Medulla oblongata (tissue), 1 donor: Measurements from ENCODE around the gene MMAB.
A peak's percentile ranks its signal among the peaks of the same experiment; 100 is the strongest.

Experiments used
- DNase-seq: peaks from one replicate; pipeline ENCODE4 v3.0.0-alpha.2; 2015; ENCODE audit errors: extremely low spot score

MMAB gene

GRCh38 chr12:109559200-109559505 lies 14.2 kb downstream of the MMAB start:
- DNase-seq, result no peak

GRCh38 chr12:109558374-109559199 lies 14.7 kb downstream of the MMAB start:
- no peak for DNase-seq

GRCh38 chr12:109557805-109558204 lies 15.5 kb downstream of the MMAB start:
- no peak for DNase-seq

GRCh38 chr12:109557200-109557599 lies 16.1 kb downstream of the MMAB start:
- DNase-seq, result no peak

GRCh38 chr12:109555431-109556315 lies 17.6 kb downstream of the MMAB start:
- DNase-seq, result no peak

GRCh38 chr12:109554761-109555160 lies 18.5 kb downstream of the MMAB start:
- DNase-seq, result no peak

- no peak for DNase-seq
Measured at GRCh38 chr12:109553906-109554500, 19.3 kb downstream of the MMAB start.

GRCh38 chr12:109553483-109553882 lies 19.8 kb downstream of the MMAB start:
- DNase-seq, result no peak

GRCh38 chr12:109552971-109553370 lies 20.3 kb downstream of the MMAB start:
- no peak for DNase-seq

GRCh38 chr12:109551108-109551507 lies 22.2 kb downstream of the MMAB start:
- no peak for DNase-seq

- DNase-seq, result no peak
Measured at GRCh38 chr12:109550281-109550680, 23.0 kb downstream of the MMAB start.

- no peak for DNase-seq
Measured at GRCh38 chr12:109549613-109550270, 23.6 kb downstream of the MMAB start.

GRCh38 chr12:109548258-109548657 lies 25.0 kb downstream of the MMAB start:
- DNase-seq, result no peak

GRCh38 chr12:109547286-109547685 lies 26.0 kb downstream of the MMAB start:
- DNase-seq, result no peak

GRCh38 chr12:109545826-109546225 lies 27.5 kb downstream of the MMAB start:
- no peak for DNase-seq

- no peak for DNase-seq
Measured at GRCh38 chr12:109544955-109545531, 28.3 kb downstream of the MMAB start.

- DNase-seq, result no peak
Measured at GRCh38 chr12:109542876-109543275, 30.4 kb downstream of the MMAB start.

- DNase-seq, result no peak
Measured at GRCh38 chr12:109542014-109542413, 31.3 kb downstream of the MMAB start.

- no peak for DNase-seq
Measured at GRCh38 chr12:109541413-109541726, 31.9 kb downstream of the MMAB start.

- peak; percentile 55 for DNase-seq
Measured at GRCh38 chr12:109540526-109541412, 32.5 kb downstream of the MMAB start.

- no peak for DNase-seq
Measured at GRCh38 chr12:109539508-109539907, 33.8 kb downstream of the MMAB start.
